Keratinocyte (primary cell): ENCODE measurements around the gene RAE1. TPM values are rescaled to one million over a fixed set of nuclear protein-coding genes. Genes with fewer than 3 reads are reported as not detected.
A peak's percentile ranks its signal among the peaks of the same experiment; 100 is the strongest.

Experiments used
- DNase-seq: peaks from one replicate; pipeline ENCODE4 v3.0.0-alpha.2; 2011; ENCODE audit warnings: low read depth, missing footprints, low spot score
- FAIRE-seq: peaks from 2 replicates; lab custom pipeline; 2011; peaks lifted over from hg19 to GRCh38; lab: Jason Lieb, UNC
- H2AFZ ChIP-seq: 2 replicates; pipeline ENCODE4 v1.6.0; 2012; ENCODE audit warnings: low read length, control low read depth, inconsistent platforms; ENCODE audit not compliant: control insufficient read depth
- H3K27ac ChIP-seq: 2 replicates; pipeline ENCODE4 v1.5.1; 2011; ENCODE audit warnings: low read length; ENCODE audit not compliant: control insufficient read depth, insufficient read depth
- H3K27me3 ChIP-seq: 3 replicates; pipeline ENCODE4 v1.6.0; 2011; ENCODE audit warnings: low read length; ENCODE audit not compliant: control insufficient read depth, insufficient read depth; ENCODE audit errors: extremely low read depth
- H3K36me3 ChIP-seq, 2 experiments: 2 replicates in 1 of 2; 3 replicates in 1 of 2; pipeline ENCODE4 v1.5.1; 2011; ENCODE audit warnings: low read length in 2 of 2, mild to moderate bottlenecking in 1 of 2; ENCODE audit not compliant: control insufficient read depth in 2 of 2, insufficient read depth in 2 of 2; ENCODE audit errors: extremely low read depth in 1 of 2
- H3K4me1 ChIP-seq: 3 replicates; pipeline ENCODE4 v1.5.1; 2011; ENCODE audit warnings: low read length; ENCODE audit not compliant: control insufficient read depth, insufficient read depth; ENCODE audit errors: extremely low read depth
- H3K4me2 ChIP-seq: 3 replicates; pipeline ENCODE4 v1.6.0; 2011; ENCODE audit warnings: low read depth, low read length; ENCODE audit not compliant: control insufficient read depth, insufficient read depth; ENCODE audit errors: extremely low read depth
- H3K4me3 ChIP-seq, 3 experiments: fragments of 200-600 bp in 1 of 3; sonication (generic) in 1 of 3; 2 replicates in 2 of 3; 3 replicates in 1 of 3; pipeline ENCODE4 v1.5.1; 2011 to 2016; ENCODE audit warnings: low read length in 3 of 3, mild to moderate bottlenecking in 3 of 3, control low read depth in 2 of 3, inconsistent platforms in 1 of 3, low read depth in 1 of 3, mixed read lengths in 1 of 3, mixed run types in 1 of 3, moderate library complexity in 1 of 3; ENCODE audit not compliant: control insufficient read depth in 2 of 3, insufficient read depth in 2 of 3; ENCODE audit errors: extremely low read depth in 1 of 3
- H3K79me2 ChIP-seq: 2 replicates; pipeline ENCODE4 v1.6.0; 2012; ENCODE audit warnings: low read length; ENCODE audit not compliant: control insufficient read depth, insufficient read depth
- H3K9ac ChIP-seq: 3 replicates; pipeline ENCODE4 v1.6.0; 2011; ENCODE audit warnings: low read length; ENCODE audit not compliant: control insufficient read depth, insufficient read depth; ENCODE audit errors: extremely low read depth
- H3K9me1 ChIP-seq: 3 replicates; pipeline ENCODE4 v1.6.0; 2011; ENCODE audit warnings: low read length; ENCODE audit not compliant: control insufficient read depth, insufficient read depth; ENCODE audit errors: extremely low read depth
- H3K9me3 ChIP-seq: 2 replicates; pipeline ENCODE4 v1.5.1; 2012; ENCODE audit warnings: low read depth, low read length; ENCODE audit not compliant: control insufficient read depth
- H4K20me1 ChIP-seq: 3 replicates; pipeline ENCODE4 v1.6.0; 2011; ENCODE audit warnings: low read length; ENCODE audit not compliant: control insufficient read depth, insufficient read depth; ENCODE audit errors: extremely low read depth
- CTCF ChIP-seq, 3 experiments: IDR thresholded peaks in 1 of 3; conservative IDR thresholded peaks in 1 of 3; optimal IDR thresholded peaks in 1 of 3; 2 replicates in 2 of 3; 3 replicates in 1 of 3; pipeline versions ENCODE3 to v1.5.1; 2011; ENCODE audit warnings: low read length in 3 of 3, mild to moderate bottlenecking in 3 of 3, moderate library complexity in 2 of 3, control low read depth in 1 of 3, inconsistent platforms in 1 of 3; ENCODE audit not compliant: insufficient read depth in 2 of 3; ENCODE audit errors: extremely low read depth in 1 of 3
- EZH2 ChIP-seq: IDR thresholded peaks from one replicate; pipeline ENCODE4 v1.6.1; 2012; ENCODE audit warnings: inconsistent platforms, mild to moderate bottlenecking, low read length, moderate library complexity
- dilution Hi-C: fragments of 300-500 bp; cut with MboI; formaldehyde crosslinking; loops from one replicate; pipeline ENCODE4 v1.7.0; 2020; ENCODE audit warnings: low sequenced_read_pairs; ENCODE audit not compliant: extremely low pct_ligation_motif_present
- polyA plus RNA-seq, 5 experiments: library from polyadenylated mRNA; depleted of rRNA in 3 of 5; stranded (reverse) in 3 of 5; stranded (forward) in 1 of 5; unstranded in 1 of 5; fragments of >200 nt; gene quantifications; 1 replicate in 1 of 5; 2 replicates in 3 of 5; 3 replicates in 1 of 5; pipeline versions ENCODE4 v1.2.1 to v1.2.3, GENCODE V29; 2011 to 2012; ENCODE audit warnings: missing spikeins in 2 of 5, low read depth in 1 of 5, low replicate concordance in 1 of 5

The RAE1 gene
- polyA plus RNA-seq, 1 donor (not counting 4 experiments of a cell fraction or from before 2014, with no cell fraction given), result 32.4 TPM

DNA sequence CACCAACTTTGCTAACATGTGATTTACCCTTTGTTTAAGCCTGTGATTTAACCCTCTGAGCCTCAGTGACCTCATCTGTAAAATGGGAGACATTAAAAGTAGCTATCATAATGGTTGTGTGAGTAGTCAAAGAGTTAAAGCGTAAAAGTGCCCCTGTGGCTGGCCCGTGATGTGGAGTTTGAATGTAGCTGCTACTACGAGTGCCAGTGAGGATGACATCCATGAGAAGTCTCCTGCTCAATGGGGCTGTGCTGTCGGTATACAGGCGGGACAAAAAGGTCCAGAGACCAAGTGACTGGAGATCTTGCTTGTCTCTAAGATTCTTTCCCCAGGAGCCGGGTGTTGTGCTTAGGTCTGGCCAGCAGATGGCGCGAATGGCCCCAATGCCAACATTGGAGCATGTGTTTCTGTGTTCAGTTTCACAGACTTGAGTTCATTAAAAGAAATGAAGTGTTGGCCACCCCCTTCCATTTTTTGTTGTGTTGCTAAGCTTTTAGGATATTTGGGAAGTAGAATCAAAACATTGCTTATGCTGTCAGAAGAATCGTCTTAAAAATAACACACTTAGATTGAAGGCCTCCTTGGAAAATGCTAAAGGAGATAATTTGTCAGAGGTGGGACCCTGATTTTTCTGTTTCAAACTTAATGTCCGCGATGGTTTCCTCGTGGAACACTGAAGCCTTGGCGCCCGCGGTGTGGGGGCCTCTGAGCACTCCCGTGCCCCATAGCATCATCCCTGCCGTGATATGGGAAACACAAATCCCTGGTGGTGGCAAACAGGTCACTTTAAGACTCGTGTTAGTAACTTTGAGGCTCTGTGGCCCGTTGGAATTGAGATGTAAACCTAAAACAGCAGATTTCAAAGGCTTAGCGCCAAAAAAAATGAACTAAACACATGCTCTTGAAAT lies 30.8 kb downstream of the RAE1 start:
- Histone ChIP-seq H3K36me3 (peaks cover 13% of the 10 kb centered on the region in 2 experiments), H3K9me3 (no peaks in the 10 kb centered on the region), H2AFZ (no peak overlapping the region), H3K27me3 (no peaks in the 10 kb centered on the region), H3K9ac (no peak overlapping the region), H3K27ac (no peak overlapping the region), H3K4me3 (no peak overlapping the region), H3K4me2 (no peak overlapping the region), H4K20me1 (no peaks in the 10 kb centered on the region), H3K9me1 (no peaks in the 10 kb centered on the region), H3K79me2 (no peaks in the 10 kb centered on the region), H3K4me1 (no peaks in the 10 kb centered on the region)
- dilution Hi-C loops, result no loop called here
- no peak for TF ChIP-seq EZH2
- TF ChIP-seq CTCF (optimal IDR thresholded peaks at IDR 0.05 in 1 of 3, IDR thresholded peaks at IDR 0.05 in 1 of 3, conservative IDR thresholded peaks at IDR 0.05 in 1 of 3; ENCODE audit: extremely low read depth in 1 of 3, insufficient read depth in 2 of 3, low read length in 3 of 3), result peak; percentile 87 to 93 (median 90)
- peak; percentile 32 for DNase-seq
- FAIRE-seq, result peak; percentile 71

- no peak overlapping the region for H3K4me3 ChIP-seq
- FAIRE-seq (no peak), DNase-seq (no peak)
- peaks cover 9 to 13% of the 10 kb centered on the region in 2 experiments for H3K36me3 ChIP-seq
- no peak overlapping the region for H3K4me2 ChIP-seq
- no peaks in the 10 kb centered on the region for H3K79me2 ChIP-seq
- no peaks in the 10 kb centered on the region for H3K4me1 ChIP-seq
- no peaks in the 10 kb centered on the region for H3K9me3 ChIP-seq
- H4K20me1 ChIP-seq, result no peaks in the 10 kb centered on the region
- no peak overlapping the region for H3K27ac ChIP-seq
- TF ChIP-seq EZH2 (no peak), CTCF (optimal IDR thresholded peaks at IDR 0.05 in 1 of 3, IDR thresholded peaks at IDR 0.05 in 1 of 3, conservative IDR thresholded peaks at IDR 0.05 in 1 of 3; ENCODE audit: extremely low read depth in 1 of 3, insufficient read depth in 2 of 3, low read length in 3 of 3) (no peak)
- no peaks in the 10 kb centered on the region for H3K9me1 ChIP-seq
- dilution Hi-C loops, result no loop called here
- H3K9ac ChIP-seq, result no peak overlapping the region
- H3K27me3 ChIP-seq, result no peaks in the 10 kb centered on the region
- H2AFZ ChIP-seq, result no peak overlapping the region
Observed at GRCh38 chr20:57382516-57382915, 31.5 kb downstream of the RAE1 start.
